ENCODE measurements around the gene XYLT1. TPM values are rescaled to one million over a fixed set of nuclear protein-coding genes. Genes with fewer than 3 reads are reported as not detected.

The XYLT1 gene
- total and polyA plus RNA-seq, 2 of the 8 experiments (the other 6 are each of a cell fraction or from before 2014, with no cell fraction given) = 6.6 to 25.4 TPM

- H3K4me1 ChIP-seq (replicated peaks in 1 of 4; ENCODE audit: control insufficient read depth in 3 of 4, insufficient read depth in 4 of 4, low read length in 3 of 4) = no peaks in the 10 kb centered on the region
- H3K4me2 ChIP-seq (ENCODE audit: insufficient read depth in 1 of 2, low read depth in 2 of 2, low read length in 2 of 2) = no peak overlapping the region
- H4K20me1 ChIP-seq (replicated peaks in 1 of 2; ENCODE audit: control insufficient read depth in 1 of 2, insufficient read depth in 2 of 2, low read length in 2 of 2) = no peaks in the 10 kb centered on the region
- FAIRE-seq = no peak
- H3K18ac ChIP-seq (ENCODE audit: extremely low read depth, low read length) = no peak overlapping the region
- ChIA-PET POLR2A (ENCODE audit: partially characterized antibody) (no interaction called here), CTCF (ENCODE audit: partially characterized antibody) (interaction anchor here (1.4 kb wide), 1 partner anchor 68 kb away, joined by 3 read pairs; no protein-coding TSS in a partner anchor)
- no peak overlapping the region for H3K27ac ChIP-seq (ENCODE audit: low read depth, low read length)
- no peak for TF ChIP-seq CTBP2 (IDR thresholded peaks at IDR 0.05; ENCODE audit: borderline replicate concordance, insufficient read depth, insufficient read length, low read length)
- no peak for TF ChIP-seq TBP (IDR thresholded peaks at IDR 0.05; ENCODE audit: low read depth, low read length)
- no peak overlapping the region for H2BK20ac ChIP-seq (ENCODE audit: low read length)
- no peaks in the 10 kb centered on the region for H3K9me3 ChIP-seq (ENCODE audit: insufficient read depth in 2 of 2, low read depth in 1 of 2, low read length in 1 of 2)
- no peak overlapping the region for H2AFZ ChIP-seq (ENCODE audit: low read length)
- H3K79me2 ChIP-seq (ENCODE audit: control insufficient read depth in 1 of 2, insufficient read depth in 2 of 2, low read length in 2 of 2) = no peaks in the 10 kb centered on the region
- no peak overlapping the region for H2BK120ac ChIP-seq (replicated peaks; ENCODE audit: low read depth, low read length)
- H2BK5ac ChIP-seq (ENCODE audit: low read depth, low read length) = no peak overlapping the region
- H3K23ac ChIP-seq (ENCODE audit: insufficient read length) = no peak overlapping the region
- WGBS, 2 experiments (ENCODE audit: extremely low coverage in 1 of 2, insufficient coverage in 1 of 2, insufficient read length in 1 of 2, insufficient replicate concordance in 2 of 2, low coverage in 1 of 2, low lambda C conversion rate in 2 of 2, missing lambda C conversion rate in 1 of 2) = 87% methylated on average over 2 of the region's 2 CpGs; no CpG with 5 or more reads in 1 of the 2 experiments
- no peak overlapping the region for H2AK5ac ChIP-seq (ENCODE audit: low read depth, low read length)
- no peak overlapping the region for H4K91ac ChIP-seq (replicated peaks; ENCODE audit: insufficient read length, low read length)
- no peak overlapping the region for H3K4ac ChIP-seq (replicated peaks; ENCODE audit: insufficient read length, low read depth, low read length)
- no peaks in the 10 kb centered on the region for H3K36me3 ChIP-seq (ENCODE audit: control insufficient read depth in 2 of 4, insufficient read depth in 4 of 4, low read length in 3 of 4)
- H2BK15ac ChIP-seq (ENCODE audit: low read length) = no peak overlapping the region
- no peak for DNase-seq (ENCODE audit: low read depth in 1 of 2, low spot score in 2 of 2)
- no peak overlapping the region for H2BK12ac ChIP-seq (ENCODE audit: low read depth, low read length)
- no peak overlapping the region for H3K4me3 ChIP-seq (ENCODE audit: extremely low read depth in 1 of 4, insufficient read depth in 2 of 4, low read depth in 3 of 4, low read length in 4 of 4)
- no peak overlapping the region for H3K9ac ChIP-seq (replicated peaks in 1 of 4; ENCODE audit: extremely low read depth in 1 of 4, low read depth in 3 of 4, low read length in 3 of 4)
- no peak overlapping the region for H4K8ac ChIP-seq (ENCODE audit: extremely low read depth, insufficient read depth, low read length)
- no peak overlapping the region for H3K14ac ChIP-seq (ENCODE audit: insufficient read length)
- H3K27me3 ChIP-seq (replicated peaks in 1 of 4; ENCODE audit: control insufficient read depth in 3 of 4, extremely low read depth in 1 of 4, insufficient read depth in 3 of 4, low read length in 3 of 4) = no peaks in the 10 kb centered on the region
- H3K79me1 ChIP-seq (ENCODE audit: low read depth, low read length) = no peaks in the 10 kb centered on the region
- no peak overlapping the region for H4K5ac ChIP-seq (ENCODE audit: insufficient read length, low read depth, low read length)
- no peak overlapping the region for H3K56ac ChIP-seq (replicated peaks; ENCODE audit: insufficient read length, low read depth, low read length)
- H3K23me2 ChIP-seq (ENCODE audit: low read depth, low read length) = no peaks in the 10 kb centered on the region
Measured at GRCh38 chr16:17488506-17488905, 17.7 kb upstream of the XYLT1 start.

Measured in H1 (cell line).